ENCODE data around the gene HNRNPA3.
"Not testable (repeated sequence)": the region's sequence is repeated elsewhere in the genome, so short reads cannot be mapped to it uniquely, and the experiment has no call there.

HNRNPA3 gene

DNA sequence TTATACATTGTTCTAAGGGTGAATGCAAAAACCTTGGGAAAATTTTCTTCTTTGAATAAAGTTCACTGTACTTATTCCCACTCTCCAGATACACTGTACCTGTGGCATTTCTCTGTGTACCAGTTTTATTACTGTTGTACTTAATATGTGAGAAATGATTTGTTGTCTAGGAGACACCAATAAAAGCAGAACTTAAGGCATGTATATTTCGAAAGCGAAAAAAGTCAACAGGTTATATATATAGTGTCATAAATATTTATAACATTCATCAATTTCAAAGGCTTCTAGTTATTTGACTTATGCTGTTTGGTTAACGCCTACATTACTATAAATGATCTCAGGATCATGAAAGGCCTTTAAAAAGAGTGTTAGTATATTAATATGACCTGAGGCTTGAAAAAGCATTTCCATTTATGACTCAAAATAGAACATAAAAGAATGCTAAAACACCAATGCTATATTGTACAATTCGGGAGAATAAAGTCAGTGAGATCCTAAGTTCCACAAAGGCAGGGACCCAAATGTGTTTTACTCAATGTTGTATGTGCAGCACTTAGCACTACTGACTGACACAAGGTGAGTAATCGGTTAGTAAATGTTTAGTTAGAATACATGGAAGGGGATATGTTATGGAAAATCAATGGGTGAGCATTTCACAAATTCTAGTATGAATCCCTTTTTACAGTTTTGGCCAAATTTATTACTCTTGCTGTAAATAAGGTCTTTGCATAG, 32.2 kb upstream of the HNRNPA3 start:
- H3K9me2 ChIP-seq (replicated peaks; ENCODE audit: control insufficient read depth, low read length) = no peaks in the 10 kb centered on the region
- H3F3A ChIP-seq (ENCODE audit: control insufficient read depth, insufficient read depth) = no peaks in the 10 kb centered on the region
- H3K36me3 ChIP-seq (ENCODE audit: control insufficient read depth, low read length) = no peaks in the 10 kb centered on the region
- no peaks in the 10 kb centered on the region for H3K9me3 ChIP-seq (ENCODE audit: control insufficient read depth, insufficient read depth, low read length)
- no peaks in the 10 kb centered on the region for H4K20me1 ChIP-seq (ENCODE audit: control insufficient read depth, insufficient read depth, low read depth, low read length)
- H3K27me3 ChIP-seq (ENCODE audit: control insufficient read depth, low read length) = peaks cover 8% of the 10 kb centered on the region; the same call in 1 of the 2 replicates
- no peak overlapping the region for H3K27ac ChIP-seq (ENCODE audit: low read depth, low read length)
- no peak overlapping the region for H3K4me2 ChIP-seq (ENCODE audit: low read length)
- no peaks in the 10 kb centered on the region for H3K4me1 ChIP-seq (ENCODE audit: control insufficient read depth, low read length)
- no peak for TF ChIP-seq EZH2phosphoT487 (IDR thresholded peaks at IDR 0.05; ENCODE audit: borderline replicate concordance, low read length)
- TF ChIP-seq, protein P1, sequence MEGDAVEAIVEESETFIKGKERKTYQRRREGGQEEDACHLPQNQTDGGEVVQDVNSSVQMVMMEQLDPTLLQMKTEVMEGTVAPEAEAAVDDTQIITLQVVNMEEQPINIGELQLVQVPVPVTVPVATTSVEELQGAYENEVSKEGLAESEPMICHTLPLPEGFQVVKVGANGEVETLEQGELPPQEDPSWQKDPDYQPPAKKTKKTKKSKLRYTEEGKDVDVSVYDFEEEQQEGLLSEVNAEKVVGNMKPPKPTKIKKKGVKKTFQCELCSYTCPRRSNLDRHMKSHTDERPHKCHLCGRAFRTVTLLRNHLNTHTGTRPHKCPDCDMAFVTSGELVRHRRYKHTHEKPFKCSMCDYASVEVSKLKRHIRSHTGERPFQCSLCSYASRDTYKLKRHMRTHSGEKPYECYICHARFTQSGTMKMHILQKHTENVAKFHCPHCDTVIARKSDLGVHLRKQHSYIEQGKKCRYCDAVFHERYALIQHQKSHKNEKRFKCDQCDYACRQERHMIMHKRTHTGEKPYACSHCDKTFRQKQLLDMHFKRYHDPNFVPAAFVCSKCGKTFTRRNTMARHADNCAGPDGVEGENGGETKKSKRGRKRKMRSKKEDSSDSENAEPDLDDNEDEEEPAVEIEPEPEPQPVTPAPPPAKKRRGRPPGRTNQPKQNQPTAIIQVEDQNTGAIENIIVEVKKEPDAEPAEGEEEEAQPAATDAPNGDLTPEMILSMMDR (IDR thresholded peaks at IDR 0.05; ENCODE audit: low read depth, low read length, poor library complexity, severe bottlenecking) = no peak
- H3K79me2 ChIP-seq (ENCODE audit: control insufficient read depth, low read length) = no peaks in the 10 kb centered on the region
- H3K4me3 ChIP-seq (ENCODE audit: low read length) = no peak overlapping the region

DNA sequence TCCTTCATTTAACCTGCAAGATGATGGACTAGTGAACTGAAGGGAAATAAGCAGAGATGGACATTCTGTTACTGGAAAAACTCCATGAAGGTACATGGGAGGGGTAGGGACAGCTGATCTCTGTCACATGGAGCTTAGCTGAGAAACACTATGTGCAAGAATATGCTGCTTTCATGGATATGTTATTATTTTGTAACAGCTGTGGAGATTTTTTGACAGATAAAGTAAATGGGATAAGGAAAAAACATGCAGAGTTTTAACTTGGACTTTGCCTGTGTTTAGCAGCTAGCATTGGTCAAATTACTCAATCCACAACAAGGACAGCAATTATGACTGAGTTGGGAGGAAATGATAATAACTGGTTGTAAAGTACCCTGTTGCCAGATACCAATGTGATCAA, 28.7 kb upstream of the HNRNPA3 start:
- H3K36me3 ChIP-seq (ENCODE audit: control insufficient read depth, low read length) = no peaks in the 10 kb centered on the region
- no peaks in the 10 kb centered on the region for H3K79me2 ChIP-seq (ENCODE audit: control insufficient read depth, low read length)
- no peak overlapping the region for H3K4me3 ChIP-seq (ENCODE audit: low read length)
- H3K9me2 ChIP-seq (replicated peaks; ENCODE audit: control insufficient read depth, low read length) = no peaks in the 10 kb centered on the region
- H3K4me2 ChIP-seq (ENCODE audit: low read length) = no peak overlapping the region
- H3F3A ChIP-seq (ENCODE audit: control insufficient read depth, insufficient read depth) = no peaks in the 10 kb centered on the region
- H4K20me1 ChIP-seq (ENCODE audit: control insufficient read depth, insufficient read depth, low read depth, low read length) = no peaks in the 10 kb centered on the region
- H3K27me3 ChIP-seq (ENCODE audit: control insufficient read depth, low read length) = peaks cover 2% of the 10 kb centered on the region; the same call in 1 of the 2 replicates
- TF ChIP-seq EZH2phosphoT487 (IDR thresholded peaks at IDR 0.05; ENCODE audit: borderline replicate concordance, low read length) = no peak
- TF ChIP-seq, protein P1 (IDR thresholded peaks at IDR 0.05; ENCODE audit: low read depth, low read length, poor library complexity, severe bottlenecking) = no peak
- no peak overlapping the region for H3K27ac ChIP-seq (ENCODE audit: low read depth, low read length)
- no peaks in the 10 kb centered on the region for H3K9me3 ChIP-seq (ENCODE audit: control insufficient read depth, insufficient read depth, low read length)
- H3K4me1 ChIP-seq (ENCODE audit: control insufficient read depth, low read length) = no peaks in the 10 kb centered on the region

DNA sequence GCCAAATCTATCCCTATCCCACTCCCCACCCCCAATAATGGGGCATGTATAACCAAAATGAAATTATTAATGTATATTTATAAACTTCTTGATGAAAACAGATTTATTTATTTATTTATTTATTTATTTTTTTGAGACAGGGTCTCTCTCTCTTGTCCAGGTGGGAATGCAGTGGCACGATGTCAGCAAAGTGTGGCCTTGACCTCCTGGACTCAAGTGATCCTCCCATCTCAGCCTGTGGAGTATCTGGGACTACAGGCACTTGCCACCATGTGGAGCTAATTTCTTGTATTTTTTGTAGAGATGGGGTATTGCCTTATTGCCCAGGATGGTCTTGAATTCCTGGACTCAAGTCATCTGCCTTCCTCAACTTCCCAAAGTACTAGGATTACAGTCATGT, 28.0 kb upstream of the HNRNPA3 start:
- no peaks in the 10 kb centered on the region for H3K9me2 ChIP-seq (replicated peaks; ENCODE audit: control insufficient read depth, low read length)
- H3K27me3 ChIP-seq (ENCODE audit: control insufficient read depth, low read length) = peaks cover 2% of the 10 kb centered on the region; the same call in 1 of the 2 replicates
- H3K4me3 ChIP-seq (ENCODE audit: low read length) = no peak overlapping the region
- H3K79me2 ChIP-seq (ENCODE audit: control insufficient read depth, low read length) = no peaks in the 10 kb centered on the region
- H3K4me2 ChIP-seq (ENCODE audit: low read length) = no peak overlapping the region
- H4K20me1 ChIP-seq (ENCODE audit: control insufficient read depth, insufficient read depth, low read depth, low read length) = no peaks in the 10 kb centered on the region
- H3K27ac ChIP-seq (ENCODE audit: low read depth, low read length) = no peak overlapping the region
- TF ChIP-seq, protein P1 (IDR thresholded peaks at IDR 0.05; ENCODE audit: low read depth, low read length, poor library complexity, severe bottlenecking) = no peak
- no peak for TF ChIP-seq EZH2phosphoT487 (IDR thresholded peaks at IDR 0.05; ENCODE audit: borderline replicate concordance, low read length)
- H3K4me1 ChIP-seq (ENCODE audit: control insufficient read depth, low read length) = no peaks in the 10 kb centered on the region
- no peaks in the 10 kb centered on the region for H3K9me3 ChIP-seq (ENCODE audit: control insufficient read depth, insufficient read depth, low read length)
- H3K36me3 ChIP-seq (ENCODE audit: control insufficient read depth, low read length) = no peaks in the 10 kb centered on the region
- no peaks in the 10 kb centered on the region for H3F3A ChIP-seq (ENCODE audit: control insufficient read depth, insufficient read depth)

DNA sequence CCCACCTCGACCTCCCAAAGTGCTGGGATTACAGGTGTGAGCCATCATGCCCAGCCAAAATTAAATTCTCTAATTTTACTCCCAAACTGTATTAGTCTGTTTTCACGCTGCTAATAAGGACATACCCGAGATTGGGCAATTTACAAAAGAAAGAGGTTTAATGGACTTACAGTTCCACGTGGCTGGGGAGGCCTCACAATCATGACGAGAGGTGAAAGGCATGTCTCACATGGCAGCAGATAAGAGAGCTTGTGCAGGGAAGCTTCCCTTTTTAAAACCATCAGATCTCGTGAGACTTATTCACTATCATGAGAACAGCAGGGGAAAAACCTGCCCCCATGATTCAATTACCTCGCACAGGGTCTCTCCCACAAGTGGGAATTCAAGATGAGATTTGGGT, 26.6 kb upstream of the HNRNPA3 start:
- not testable (repeated sequence) for H3K9me2 ChIP-seq (replicated peaks; ENCODE audit: control insufficient read depth, low read length); H3K27me3 ChIP-seq (ENCODE audit: control insufficient read depth, low read length); H3K9me3 ChIP-seq (ENCODE audit: control insufficient read depth, insufficient read depth, low read length); H3K27ac ChIP-seq (ENCODE audit: low read depth, low read length); H3K79me2 ChIP-seq (ENCODE audit: control insufficient read depth, low read length); H4K20me1 ChIP-seq (ENCODE audit: control insufficient read depth, insufficient read depth, low read depth, low read length); H3F3A ChIP-seq (ENCODE audit: control insufficient read depth, insufficient read depth); H3K36me3 ChIP-seq (ENCODE audit: control insufficient read depth, low read length); H3K4me2 ChIP-seq (ENCODE audit: low read length); H3K4me3 ChIP-seq (ENCODE audit: low read length); H3K4me1 ChIP-seq (ENCODE audit: control insufficient read depth, low read length)
